Adrenal gland (tissue), 12 donors: ENCODE data around the gene SHISA5. TPM values are rescaled to one million over a fixed set of nuclear protein-coding genes. Genes with fewer than 3 reads are reported as not detected.
"Not testable (repeated sequence)": the region's sequence is repeated elsewhere in the genome, so short reads cannot be mapped to it uniquely, and the experiment has no call there.

Experiments
- DNase-seq, 7 donors: peaks; one replicate each; pipeline ENCODE4 v3.0.0-alpha.2; 2019 to 2020
- H3K27ac ChIP-seq, 5 donors: fragments of 200-600 bp; sonication (generic) in 4 of 5; 1 replicate in 3 of 5; 2 replicates in 2 of 5; pipeline versions ENCODE4 v1.5.1 to v1.8.0; 2016 to 2020; ENCODE audit warnings: mild to moderate bottlenecking in 1 of 5
- H3K27me3 ChIP-seq: fragments of 200-600 bp; 2 replicates; pipeline ENCODE4 v1.8.0; 2021
- H3K36me3 ChIP-seq, 2 donors: fragments of 200-600 bp; replicated peaks in 1 of 2; 1 replicate in 1 of 2; 2 replicates in 1 of 2; pipeline versions ENCODE4 v1.5.1 to v1.8.0; 2018 to 2022
- H3K4me1 ChIP-seq, 2 donors: fragments of 200-600 bp; replicated peaks in 1 of 2; 1 replicate in 1 of 2; 2 replicates in 1 of 2; pipeline versions ENCODE4 v1.5.1 to v1.8.0; 2018 to 2021
- H3K4me3 ChIP-seq, 4 donors: fragments of 200-600 bp; sonication (generic) in 3 of 4; one replicate each; pipeline ENCODE4 v1.5.1; 2016 to 2018
- H3K9me3 ChIP-seq, 3 donors: fragments of 200-600 bp; sonication (generic) in 1 of 3; replicated peaks in 1 of 3; 1 replicate in 2 of 3; 2 replicates in 1 of 3; pipeline versions ENCODE4 v1.5.1 to v1.8.0; 2016 to 2021
- CTCF ChIP-seq, 6 experiments: fragments of 450-650 bp in 4 of 6; fragments of 200-600 bp in 2 of 6; sonication (generic) in 1 of 6; IDR thresholded peaks; 1 replicate in 5 of 6; 2 replicates in 1 of 6; pipeline versions ENCODE4 v1.5.1 to v1.8.0; 2016 to 2021; ENCODE audit warnings: antibody characterized with exemption in 6 of 6, mild to moderate bottlenecking in 2 of 6, moderate library complexity in 1 of 6
- POLR2A ChIP-seq, 2 donors: fragments of 450-650 bp; IDR thresholded peaks; one replicate each; pipeline ENCODE4 v1.6.1; 2017; ENCODE audit warnings: antibody characterized with exemption in 2 of 2, mild to moderate bottlenecking in 2 of 2, moderate library complexity in 1 of 2
- WGBS, 4 donors: extraction: QIAGEN DNeasy Blood & Tissue Kit in 2 of 4; methylation state at CpG; one replicate each; pipeline versions ENCODE4 v1.1.5 to v1.1.7; 2013 to 2017; 5-methylcytosine and 5-hydroxymethylcytosine counted together
- intact Hi-C, 2 donors: fragments of 100-400 bp; cut with DNase I; formaldehyde crosslinking; loops; one replicate each; pipeline versions ENCODE4 v1.14.1 to v1.15.0; 2022 to 2023
- polyA plus RNA-seq, 3 donors: library from polyadenylated mRNA; stranded (reverse); fragments of 200-250 nt in 2 of 3; fragments of 350-450 nt in 1 of 3; fragmentation: Illumina TruSeq in 1 of 3; extraction: RNeasy Lipid Tissue Mini Kit (QIAGEN cat#74804) in 1 of 3; gene quantifications; one replicate each; pipeline ENCODE4 v1.2.3, GENCODE V29; 2013 to 2014
- total RNA-seq, 9 donors: library from RNA; depleted of rRNA in 4 of 9; stranded (reverse); fragments of >200 nt in 4 of 9; fragments of 120-200 nt in 1 of 9; fragmentation: NEBNext Ultra II Directional in 1 of 9; extraction: Animal tissue kit (Norgen Biotek cat#: 25700) in 1 of 9; gene quantifications; one replicate each; pipeline versions ENCODE4 v1.1.0 to v1.2.4, GENCODE V29; 2013 to 2023
- donor health status: healthy with polysubstance abuse.
- donor health status: Bipolar disorder and iron deficiency.
- donor health status: DM: yes; HTN: yes; CAD: no.
- donor health status: DM: no; HTN: no; CAD: no.
- donor health status: DM: no; HTN: no; CAD: no.
- donor health status: DM: yes; HTN: yes; CAD: no.

SHISA5 gene
- total and polyA plus RNA-seq, 12 donors: 77.2 to 167 (median 128) TPM

GRCh38 chr3:48532271-48532976 lies 28.4 kb upstream of the SHISA5 start:
- Histone ChIP-seq H3K9me3 (no peaks in the 10 kb centered on the region), H3K4me3 (no peak overlapping the region), H3K36me3 (peaks cover 0 to 4% of the 10 kb centered on the region in 2 donors), H3K4me1 (no peaks in the 10 kb centered on the region), H3K27me3 (no peaks in the 10 kb centered on the region), H3K27ac (no peak overlapping the region)
- intact Hi-C loops: no loop called here
- TF ChIP-seq CTCF (IDR thresholded peaks at IDR 0.05): no peak
- WGBS, 4 donors: 87 to 94% (median 89%) methylated on average over 6 of the region's 6 CpGs
- DNase-seq: no peak

- H3K4me3 ChIP-seq, intact Hi-C loops, H3K36me3 ChIP-seq, H3K27me3 ChIP-seq, H3K27ac ChIP-seq, DNase-seq, H3K9me3 ChIP-seq, H3K4me1 ChIP-seq: not testable (repeated sequence)
- WGBS, 4 donors: 97 to 99% (median 97%) methylated on average over 4 of the region's 4 CpGs
Measured at GRCh38 chr3:48530701-48531100, 26.7 kb upstream of the SHISA5 start.

GRCh38 chr3:48528754-48529153 lies 24.8 kb upstream of the SHISA5 start:
- H3K4me1 ChIP-seq: no peaks in the 10 kb centered on the region
- 66 to 77% (median 70%) methylated on average over 3 of the region's 3 CpGs for WGBS, 4 donors

GRCh38 chr3:48528048-48528447 lies 24.1 kb upstream of the SHISA5 start:
- Histone ChIP-seq H3K27me3 (no peaks in the 10 kb centered on the region), H3K4me3 (no peak overlapping the region), H3K4me1 (no peaks in the 10 kb centered on the region), H3K27ac (no peak overlapping the region), H3K9me3 (no peaks in the 10 kb centered on the region), H3K36me3 (peaks cover 0 to 4% of the 10 kb centered on the region in 2 donors)
- no peak for DNase-seq
- WGBS, 4 donors: 81 to 89% (median 85%) methylated on average over 9 of the region's 9 CpGs
- intact Hi-C loops: no loop called here
- TF ChIP-seq POLR2A (IDR thresholded peaks at IDR 0.05) (no peak), CTCF (IDR thresholded peaks at IDR 0.05) (no peak)

More at GRCh38 chr3:48528754-48529153, 24.8 kb upstream of the SHISA5 start:
- Histone ChIP-seq H3K9me3 (no peaks in the 10 kb centered on the region), H3K27ac (no peak overlapping the region), H3K27me3 (no peaks in the 10 kb centered on the region), H3K4me3 (no peak overlapping the region), H3K36me3 (peaks cover 0 to 4% of the 10 kb centered on the region in 2 donors)
- intact Hi-C loops: no loop called here
- TF ChIP-seq POLR2A (IDR thresholded peaks at IDR 0.05) (no peak), CTCF (IDR thresholded peaks at IDR 0.05) (no peak)
- DNase-seq: no peak

- Histone ChIP-seq H3K27ac (no peak overlapping the region), H3K4me3 (no peak overlapping the region), H3K4me1 (no peaks in the 10 kb centered on the region), H3K36me3 (no peaks in the 10 kb centered on the region), H3K9me3 (no peaks in the 10 kb centered on the region), H3K27me3 (no peaks in the 10 kb centered on the region)
- TF ChIP-seq POLR2A (IDR thresholded peaks at IDR 0.05): no peak
- no peak for TF ChIP-seq CTCF (IDR thresholded peaks at IDR 0.05)
- WGBS, 4 donors: 88 to 95% (median 90%) methylated on average over 6 to 9 of the region's 9 CpGs
- intact Hi-C loops: no loop called here
- DNase-seq: no peak
Measured at GRCh38 chr3:48524970-48525369, 21.0 kb upstream of the SHISA5 start.
